ENCODE data around the gene PANX2.

DNA sequence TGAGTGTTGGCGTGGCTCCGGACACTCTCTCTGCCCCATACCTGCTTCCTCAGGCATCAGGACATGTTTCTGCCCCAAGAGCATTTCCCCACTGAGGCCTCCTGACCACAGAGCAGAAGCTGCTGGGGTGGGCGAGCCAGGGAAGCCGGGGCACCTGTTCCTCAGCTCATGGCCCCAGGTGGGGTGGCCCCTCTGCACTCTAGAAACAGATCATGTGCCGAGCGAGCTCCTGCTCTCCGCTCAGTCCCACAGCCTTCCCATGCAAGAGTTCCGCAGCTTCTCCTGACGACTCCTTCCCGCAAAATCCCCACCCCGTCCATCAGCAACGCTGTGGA is 22.4 kb upstream of the PANX2 start:
- TF ChIP-seq POLR2AphosphoS5 (IDR thresholded peaks at IDR 0.05; ENCODE audit: low read depth, low read length) (no peak), POLR2A (IDR thresholded peaks at IDR 0.05; ENCODE audit: low read depth, low read length) (no peak)
